ENCODE measurements around the gene AADACL4. TPM values are rescaled to one million over a fixed set of nuclear protein-coding genes. Genes with fewer than 3 reads are reported as not detected.

AADACL4 gene
- total RNA-seq, 5 donors from 2014 or later (not counting 1 experiment from before 2014, with no cell fraction given): not detected

GRCh38 chr1:12622506-12622905 lies 21.4 kb upstream of the AADACL4 start:
- Mint-ChIP-seq H3K27me3 (peaks cover 0 to 2% of the 10 kb centered on the region in 2 donors), H3K36me3 (no peaks in the 10 kb centered on the region), H3K4me1 (peaks cover 30 to 41% (median 40%) of the 10 kb centered on the region in 3 donors), H3K4me3 (no peak overlapping the region), H3K9me3 (no peaks in the 10 kb centered on the region), H3K27ac (no peak overlapping the region)
- Histone ChIP-seq H3K4me1 (ENCODE audit: control insufficient read depth in 1 of 2, extremely low read depth in 1 of 2, insufficient read depth in 2 of 2, low read length in 2 of 2) (peaks cover 11 to 35% of the 10 kb centered on the region in 2 experiments), H3K27me3 (replicated peaks in 1 of 2; ENCODE audit: control insufficient read depth in 2 of 2, extremely low read depth in 1 of 2, insufficient read depth in 2 of 2, low read length in 1 of 2) (peaks cover 0 to 7% of the 10 kb centered on the region in 2 experiments), H3K27ac (ENCODE audit: low read length) (no peak overlapping the region), H3K36me3 (ENCODE audit: control insufficient read depth in 2 of 2, extremely low read depth in 1 of 2, insufficient read depth in 1 of 2, low read length in 1 of 2) (no peaks in the 10 kb centered on the region), H3K4me3 (ENCODE audit: control insufficient read depth in 1 of 2, extremely low read depth in 1 of 2, low read length in 1 of 2) (no peak overlapping the region), H3K9me3 (no peaks in the 10 kb centered on the region)
- ChIA-PET POLR2A (no interaction called here), CTCF (interaction anchor here (1.0 to 1.4 kb wide), 2 partner anchors 19 to 24 kb away, joined by 4 read pairs; no protein-coding TSS in a partner anchor)
- DNase-seq: no peak
- 92% methylated on average over 8 of the region's 12 CpGs for WGBS (ENCODE audit: insufficient coverage)
- ATAC-seq (replicated peaks in 1 of 4): no peak

GRCh38 chr1:12625276-12625675 lies 18.6 kb upstream of the AADACL4 start:
- H3K36me3 ChIP-seq (ENCODE audit: control insufficient read depth in 2 of 2, extremely low read depth in 1 of 2, insufficient read depth in 1 of 2, low read length in 1 of 2): no peaks in the 10 kb centered on the region
- Mint-ChIP-seq H3K27me3 (no peaks in the 10 kb centered on the region), H3K9me3 (no peaks in the 10 kb centered on the region), H3K4me3 (no peak overlapping the region), H3K4me1 (peaks cover 16 to 23% (median 19%) of the 10 kb centered on the region in 3 donors), H3K27ac (no peak overlapping the region), H3K36me3 (no peaks in the 10 kb centered on the region)
- DNase-seq (no peak), ATAC-seq (replicated peaks in 1 of 4) (no peak)
- ChIA-PET POLR2A (no interaction called here), CTCF (no interaction called here)
- H3K9me3 ChIP-seq: no peaks in the 10 kb centered on the region
- 89% methylated on average over 6 of the region's 6 CpGs for WGBS (ENCODE audit: insufficient coverage)
- peaks cover 8 to 15% of the 10 kb centered on the region in 2 experiments for H3K4me1 ChIP-seq (ENCODE audit: control insufficient read depth in 1 of 2, extremely low read depth in 1 of 2, insufficient read depth in 2 of 2, low read length in 2 of 2)
- H3K4me3 ChIP-seq (ENCODE audit: control insufficient read depth in 1 of 2, extremely low read depth in 1 of 2, low read length in 1 of 2): no peak overlapping the region
- H3K27me3 ChIP-seq (replicated peaks in 1 of 2; ENCODE audit: control insufficient read depth in 2 of 2, extremely low read depth in 1 of 2, insufficient read depth in 2 of 2, low read length in 1 of 2): peaks cover 0 to 13% of the 10 kb centered on the region in 2 experiments
- H3K27ac ChIP-seq (ENCODE audit: low read length): no peak overlapping the region

- no CpG with 5 or more reads among the region's 4 CpGs for whole genome bisulfite sequencing (ENCODE audit: insufficient coverage)
- CTCF ChIA-PET: no interaction called here
- peaks cover 11 to 13% (median 12%) of the 10 kb centered on the region in 3 donors for H3K4me1 Mint-ChIP-seq
- H3K4me3 Mint-ChIP-seq: no peak overlapping the region
- Histone ChIP-seq H3K27me3 (replicated peaks in 1 of 2; ENCODE audit: control insufficient read depth in 2 of 2, extremely low read depth in 1 of 2, insufficient read depth in 2 of 2, low read length in 1 of 2) (peaks cover 0 to 28% of the 10 kb centered on the region in 2 experiments), H3K27ac (ENCODE audit: low read length) (no peak overlapping the region), H3K4me3 (ENCODE audit: control insufficient read depth in 1 of 2, extremely low read depth in 1 of 2, low read length in 1 of 2) (no peak overlapping the region), H3K4me1 (ENCODE audit: control insufficient read depth in 1 of 2, extremely low read depth in 1 of 2, insufficient read depth in 2 of 2, low read length in 2 of 2) (peaks cover 0 to 3% of the 10 kb centered on the region in 2 experiments), H3K36me3 (ENCODE audit: control insufficient read depth in 2 of 2, extremely low read depth in 1 of 2, insufficient read depth in 1 of 2, low read length in 1 of 2) (no peaks in the 10 kb centered on the region), H3K9me3 (no peaks in the 10 kb centered on the region)
- H3K27me3 Mint-ChIP-seq: peaks cover 0 to 2% of the 10 kb centered on the region in 2 donors
- H3K36me3 Mint-ChIP-seq: no peaks in the 10 kb centered on the region
- no peak for DNase-seq
- H3K9me3 Mint-ChIP-seq: no peaks in the 10 kb centered on the region
- H3K27ac Mint-ChIP-seq: no peak overlapping the region
- POLR2A ChIA-PET: no interaction called here
- peak in 1 of 4 experiments; percentile 40 for ATAC-seq (replicated peaks in 1 of 4)
These were observed 17.0 kb upstream of the AADACL4 start for GRCh38 chr1:12626888-12627287.

- POLR2A ChIA-PET: no interaction called here
- H3K27ac ChIP-seq (ENCODE audit: low read length): no peak overlapping the region
- CTCF ChIA-PET: no interaction called here
- peaks cover 0 to 28% of the 10 kb centered on the region in 2 experiments for H3K27me3 ChIP-seq (replicated peaks in 1 of 2; ENCODE audit: control insufficient read depth in 2 of 2, extremely low read depth in 1 of 2, insufficient read depth in 2 of 2, low read length in 1 of 2)
- WGBS (ENCODE audit: insufficient coverage): 86% methylated on average over 3 of the region's 5 CpGs
- H3K4me1 ChIP-seq (ENCODE audit: control insufficient read depth in 1 of 2, extremely low read depth in 1 of 2, insufficient read depth in 2 of 2, low read length in 2 of 2): peaks cover 0 to 3% of the 10 kb centered on the region in 2 experiments
- Mint-ChIP-seq H3K27ac (no peak overlapping the region), H3K9me3 (no peaks in the 10 kb centered on the region), H3K4me1 (peaks cover 9 to 16% (median 9%) of the 10 kb centered on the region in 3 donors), H3K27me3 (peaks cover 0 to 4% of the 10 kb centered on the region in 2 donors), H3K4me3 (no peak overlapping the region), H3K36me3 (no peaks in the 10 kb centered on the region)
- H3K4me3 ChIP-seq (ENCODE audit: control insufficient read depth in 1 of 2, extremely low read depth in 1 of 2, low read length in 1 of 2): no peak overlapping the region
- no peaks in the 10 kb centered on the region for H3K36me3 ChIP-seq (ENCODE audit: control insufficient read depth in 2 of 2, extremely low read depth in 1 of 2, insufficient read depth in 1 of 2, low read length in 1 of 2)
- DNase-seq: no peak
- no peaks in the 10 kb centered on the region for H3K9me3 ChIP-seq
- ATAC-seq (replicated peaks in 1 of 4): no peak
These were observed 16.6 kb upstream of the AADACL4 start for GRCh38 chr1:12627296-12627695.

GRCh38 chr1:12629511-12629956 lies 14.4 kb upstream of the AADACL4 start:
- 80% methylated on average over 1 of the region's 1 CpG for WGBS (ENCODE audit: insufficient coverage)
- no peaks in the 10 kb centered on the region for H3K9me3 Mint-ChIP-seq
- peaks cover 3 to 6% of the 10 kb centered on the region in 2 experiments for H3K4me1 ChIP-seq (ENCODE audit: control insufficient read depth in 1 of 2, extremely low read depth in 1 of 2, insufficient read depth in 2 of 2, low read length in 2 of 2)
- ChIA-PET CTCF (no interaction called here), POLR2A (no interaction called here)
- no peak overlapping the region for H3K27ac Mint-ChIP-seq
- H3K4me3 Mint-ChIP-seq: no peak overlapping the region
- H3K4me1 Mint-ChIP-seq: peaks cover 12 to 16% (median 16%) of the 10 kb centered on the region in 3 donors
- no peak overlapping the region for H3K27ac ChIP-seq (ENCODE audit: low read length)
- peaks cover 4 to 5% of the 10 kb centered on the region in 2 donors for H3K27me3 Mint-ChIP-seq
- no peak for ATAC-seq (replicated peaks in 1 of 4)
- H3K36me3 ChIP-seq (ENCODE audit: control insufficient read depth in 2 of 2, extremely low read depth in 1 of 2, insufficient read depth in 1 of 2, low read length in 1 of 2): no peaks in the 10 kb centered on the region
- no peak for DNase-seq
- no peak overlapping the region for H3K4me3 ChIP-seq (ENCODE audit: control insufficient read depth in 1 of 2, extremely low read depth in 1 of 2, low read length in 1 of 2)
- H3K27me3 ChIP-seq (replicated peaks in 1 of 2; ENCODE audit: control insufficient read depth in 2 of 2, extremely low read depth in 1 of 2, insufficient read depth in 2 of 2, low read length in 1 of 2): peaks cover 0 to 35% of the 10 kb centered on the region in 2 experiments
- no peaks in the 10 kb centered on the region for H3K36me3 Mint-ChIP-seq
- no peaks in the 10 kb centered on the region for H3K9me3 ChIP-seq

GRCh38 chr1:12629985-12630760 lies 13.7 kb upstream of the AADACL4 start:
- CTCF ChIA-PET: interaction anchor here in 1 of 2 donors (0.7 kb wide), 1 partner anchor 370 kb away, joined by 3 read pairs; no protein-coding TSS in a partner anchor
- Histone ChIP-seq H3K36me3 (ENCODE audit: control insufficient read depth in 2 of 2, extremely low read depth in 1 of 2, insufficient read depth in 1 of 2, low read length in 1 of 2) (no peaks in the 10 kb centered on the region), H3K4me3 (ENCODE audit: control insufficient read depth in 1 of 2, extremely low read depth in 1 of 2, low read length in 1 of 2) (no peak overlapping the region), H3K9me3 (no peaks in the 10 kb centered on the region), H3K27me3 (replicated peaks in 1 of 2; ENCODE audit: control insufficient read depth in 2 of 2, extremely low read depth in 1 of 2, insufficient read depth in 2 of 2, low read length in 1 of 2) (peaks cover 0 to 41% of the 10 kb centered on the region in 2 experiments), H3K27ac (ENCODE audit: low read length) (no peak overlapping the region), H3K4me1 (ENCODE audit: control insufficient read depth in 1 of 2, extremely low read depth in 1 of 2, insufficient read depth in 2 of 2, low read length in 2 of 2) (peaks cover 3 to 6% of the 10 kb centered on the region in 2 experiments)
- H3K27me3 Mint-ChIP-seq: peaks cover 5 to 6% of the 10 kb centered on the region in 2 donors
- no peak overlapping the region for H3K4me3 Mint-ChIP-seq
- no peak overlapping the region for H3K27ac Mint-ChIP-seq
- H3K9me3 Mint-ChIP-seq: no peaks in the 10 kb centered on the region
- 89% methylated on average over 13 of the region's 15 CpGs for WGBS (ENCODE audit: insufficient coverage)
- H3K4me1 Mint-ChIP-seq: peaks cover 13 to 18% (median 16%) of the 10 kb centered on the region in 3 donors
- POLR2A ChIA-PET: no interaction called here
- DNase-seq (no peak), ATAC-seq (replicated peaks in 1 of 4) (no peak)
- H3K36me3 Mint-ChIP-seq: no peaks in the 10 kb centered on the region

Measured in T-cell (primary cell).